Naive thymus-derived CD4-positive, alpha-beta T cell (primary cell): Measurements from ENCODE around the gene ZNF500. TPM values are rescaled to one million over a fixed set of nuclear protein-coding genes. Genes with fewer than 3 reads are reported as not detected.
A peak's percentile ranks its signal among the peaks of the same experiment; 100 is the strongest.
"Not testable (repeated sequence)": the region's sequence is repeated elsewhere in the genome, so short reads cannot be mapped to it uniquely, and the experiment has no call there.

Experiments
- ATAC-seq: fragments of 150-1000 bp; cut with Tn5 transposase; 2 replicates; pipeline ENCODE4 v1.10.0; 2021; ENCODE audit warnings: mild to moderate bottlenecking, moderate library complexity
- CTCF ChIA-PET: fragments of 350-600 bp; sonication (Branson Sonifier 250); formaldehyde crosslinking; loops from one replicate; lab custom pipeline; 2021; ENCODE audit warnings: antibody characterized with exemption; lab: Charles Lee
- POLR2A ChIA-PET: fragments of 350-600 bp; sonication (Branson Sonifier 250); formaldehyde crosslinking; loops from one replicate; lab custom pipeline; 2021; ENCODE audit warnings: antibody characterized with exemption, inconsistent platforms; lab: Charles Lee
- DNase-seq, 9 donors: peaks; one replicate each; pipeline versions ENCODE4 v3.0.0 to v3.0.0-alpha.2; 2020 to 2022; ENCODE audit warnings: mixed read lengths in 1 of 9
- H3K27ac ChIP-seq: one replicate; pipeline ENCODE4 v1.7.0; 2013; ENCODE audit warnings: mild to moderate bottlenecking, low read depth, low read length, moderate library complexity
- H3K27me3 ChIP-seq, 2 donors: one replicate each; pipeline ENCODE4 v1.7.0; 2013; ENCODE audit warnings: low read length in 2 of 2, mild to moderate bottlenecking in 2 of 2, moderate library complexity in 2 of 2; ENCODE audit not compliant: control insufficient read depth in 2 of 2, insufficient read depth in 2 of 2
- H3K36me3 ChIP-seq, 3 experiments: 1 replicate in 2 of 3; 2 replicates in 1 of 3; pipeline ENCODE4 v1.7.0; 2013; ENCODE audit warnings: low read length in 3 of 3, mild to moderate bottlenecking in 3 of 3, moderate library complexity in 1 of 3; ENCODE audit not compliant: insufficient read depth in 3 of 3, control insufficient read depth in 2 of 3
- H3K4me1 ChIP-seq, 2 donors: one replicate each; pipeline ENCODE4 v1.7.0; 2013; ENCODE audit warnings: low read length in 2 of 2, mild to moderate bottlenecking in 2 of 2, moderate library complexity in 1 of 2; ENCODE audit not compliant: control insufficient read depth in 2 of 2, insufficient read depth in 2 of 2
- H3K4me3 ChIP-seq: 2 replicates; pipeline ENCODE4 v1.7.0; 2013; ENCODE audit warnings: mild to moderate bottlenecking, low read length
- H3K9me3 ChIP-seq, 3 experiments: 1 replicate in 2 of 3; 2 replicates in 1 of 3; pipeline ENCODE4 v1.7.0; 2013; ENCODE audit warnings: low read length in 3 of 3; ENCODE audit not compliant: control insufficient read depth in 2 of 3
- H3K27ac Mint-ChIP-seq, 9 donors: one replicate each; pipeline ENCODE4 v1.8.0; 2020 to 2022; ENCODE audit warnings: mixed read lengths in 9 of 9, mild to moderate bottlenecking in 8 of 9, moderate library complexity in 5 of 9, inconsistent platforms in 2 of 9
- H3K27me3 Mint-ChIP-seq, 5 donors: one replicate each; pipeline ENCODE4 v1.8.0; 2021 to 2022; ENCODE audit warnings: mixed read lengths in 5 of 5, mild to moderate bottlenecking in 1 of 5
- H3K36me3 Mint-ChIP-seq, 5 donors: one replicate each; pipeline ENCODE4 v1.8.0; 2020 to 2022; ENCODE audit warnings: mixed read lengths in 5 of 5, mild to moderate bottlenecking in 3 of 5, inconsistent platforms in 1 of 5
- H3K4me1 Mint-ChIP-seq, 7 donors: one replicate each; pipeline ENCODE4 v1.8.0; 2020 to 2022; ENCODE audit warnings: mixed read lengths in 7 of 7, mild to moderate bottlenecking in 3 of 7, inconsistent platforms in 1 of 7
- H3K4me3 Mint-ChIP-seq, 10 donors: one replicate each; pipeline ENCODE4 v1.8.0; 2020 to 2022; ENCODE audit warnings: mild to moderate bottlenecking in 10 of 10, mixed read lengths in 10 of 10, moderate library complexity in 6 of 10, inconsistent platforms in 2 of 10
- H3K9me3 Mint-ChIP-seq, 11 donors: one replicate each; pipeline ENCODE4 v1.8.0; 2020 to 2022; ENCODE audit warnings: mixed read lengths in 11 of 11, mild to moderate bottlenecking in 4 of 11, inconsistent platforms in 1 of 11, moderate library complexity in 1 of 11
- intact Hi-C, 2 donors: fragments of 100-400 bp; cut with micrococcal nuclease; formaldehyde crosslinking; loops; one replicate each; pipeline ENCODE4 v1.15.1; 2023
- polyA plus RNA-seq, 2 donors: library from polyadenylated mRNA; unstranded; fragments of 300-500 nt; fragmentation: Illumina TruSeq; gene quantifications; one replicate each; pipeline ENCODE4 v1.2.3, GENCODE V29; 2021
- total RNA-seq, 6 experiments: library from RNA in 5 of 6; stranded (reverse) in 5 of 6; gene quantifications; 1 replicate in 5 of 6; 2 replicates in 1 of 6; pipeline ENCODE4 v1.2.3 and lab custom pipeline; 2021 to 2026

Gene ZNF500
- total and polyA plus RNA-seq, 7 experiments from 2014 or later = 11.0 to 43.0 (median 24.7) TPM

DNA sequence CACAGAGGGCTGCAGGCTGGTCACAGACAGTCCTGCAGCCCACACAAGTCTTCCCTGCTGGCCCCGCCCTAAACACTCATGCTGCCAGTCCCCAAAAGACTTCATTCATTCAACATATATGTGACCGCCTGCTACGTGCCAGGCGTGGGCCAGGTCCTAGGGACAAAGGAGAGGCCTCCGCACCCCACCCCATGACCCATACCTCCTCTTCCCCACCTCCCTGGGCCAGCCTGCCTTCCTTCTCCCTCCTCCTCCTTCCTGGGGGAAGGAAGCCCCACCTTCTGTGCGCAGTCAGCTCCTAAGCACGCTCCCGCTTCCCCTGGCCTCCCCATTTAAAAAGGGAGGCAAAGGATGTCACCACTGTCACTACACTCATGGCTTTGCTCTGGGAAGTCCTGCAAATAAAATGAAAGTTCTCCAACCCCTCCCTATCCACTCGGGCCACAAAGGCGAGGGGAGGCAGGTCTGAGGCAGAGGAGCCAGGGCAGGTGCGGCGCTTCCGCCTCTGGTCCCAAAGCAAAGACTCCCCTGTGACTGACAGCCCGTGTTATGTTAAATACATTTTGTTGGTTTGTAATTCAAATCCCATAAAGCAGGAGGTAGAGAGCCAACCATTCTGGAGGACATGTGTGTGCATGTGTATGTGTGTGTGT is 23.6 kb downstream of the ZNF500 start:
- H3K9me3 ChIP-seq = no peaks in the 10 kb centered on the region
- H3K27me3 ChIP-seq = no peaks in the 10 kb centered on the region
- Mint-ChIP-seq H3K27ac (peak overlapping the region in 6 of 9 donors; percentile 34 to 79 (median 47)), H3K27me3 (no peaks in the 10 kb centered on the region), H3K4me1 (peaks cover 13 to 39% (median 16%) of the 10 kb centered on the region in 7 donors), H3K9me3 (no peaks in the 10 kb centered on the region), H3K4me3 (peak overlapping the region; percentile 37 to 83 (median 73)), H3K36me3 (no peaks in the 10 kb centered on the region)
- H3K27ac ChIP-seq = no peak overlapping the region
- H3K4me3 ChIP-seq = no peak overlapping the region
- peaks cover 0 to 11% of the 10 kb centered on the region in 2 donors for H3K4me1 ChIP-seq
- intact Hi-C loops = no loop called here
- DNase-seq (no peak), ATAC-seq (no peak)
- CTCF ChIA-PET = no interaction called here
- POLR2A ChIA-PET = interaction anchor here (0.7 kb wide), 1 partner anchor 9 kb away, joined by 5 read pairs; the partner anchor contains the start of gene DNAAF8
- H3K36me3 ChIP-seq = no peaks in the 10 kb centered on the region

DNA sequence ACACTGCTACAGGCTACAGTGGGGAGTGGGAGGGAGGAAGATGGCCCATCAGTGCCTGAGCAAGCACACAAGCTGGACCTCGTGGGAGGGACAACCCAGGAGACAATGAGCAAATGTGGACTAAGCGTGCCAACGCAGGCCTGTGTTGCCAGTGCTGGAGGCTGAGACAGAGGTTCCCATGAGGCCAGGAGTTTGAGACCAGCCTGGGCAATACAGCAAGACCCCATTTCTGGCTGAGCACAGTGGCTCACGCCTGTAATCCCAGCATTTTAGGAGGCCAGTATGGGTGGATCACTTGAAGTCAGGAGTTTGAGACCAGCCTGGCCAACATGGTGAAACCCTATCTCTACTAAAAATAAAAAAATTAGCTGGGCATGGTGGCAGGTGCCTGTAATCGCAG is 28.6 kb downstream of the ZNF500 start:
- H3K4me1 ChIP-seq, ATAC-seq, H3K27ac ChIP-seq, DNase-seq, H3K4me3 ChIP-seq, H3K36me3 Mint-ChIP-seq, H3K9me3 Mint-ChIP-seq, H3K4me3 Mint-ChIP-seq, H3K27me3 Mint-ChIP-seq, CTCF ChIA-PET, H3K27me3 ChIP-seq, H3K36me3 ChIP-seq, H3K9me3 ChIP-seq: not testable (repeated sequence)
- peak overlapping the region in 1 of 9 donors; percentile 52 for H3K27ac Mint-ChIP-seq
- H3K4me1 Mint-ChIP-seq = peaks cover 9 to 21% (median 13%) of the 10 kb centered on the region in 7 donors
- POLR2A ChIA-PET = interaction anchor here (0.6 kb wide), 1 partner anchor 550 kb away, joined by 4 read pairs; no protein-coding TSS in a partner anchor
- intact Hi-C loops = loop anchor here in 1 of 2 donors (10.0 kb wide), 2 partner anchors 384 to 464 kb away; partner anchors contain the start of genes PAM16 and TFAP4

DNA sequence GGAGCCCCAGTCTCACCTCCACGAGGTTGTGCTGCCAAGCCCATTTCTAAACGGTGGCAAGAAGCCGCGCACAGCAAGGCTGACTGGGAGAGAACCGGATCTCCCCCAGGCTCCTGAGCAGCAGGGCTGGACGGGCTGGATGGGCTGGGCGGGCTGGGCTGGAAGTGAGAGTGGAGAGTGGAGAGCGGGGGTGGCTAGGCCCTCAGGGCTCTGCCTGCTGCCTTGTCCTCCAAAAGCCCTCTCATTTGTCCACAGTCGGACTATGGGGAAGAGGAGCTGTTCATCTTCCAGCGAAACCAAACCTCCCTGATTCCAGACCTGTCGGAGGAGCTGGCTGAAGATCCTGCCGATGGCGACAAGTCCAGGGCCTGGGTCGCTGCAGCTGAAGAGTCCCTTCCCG is 29.4 kb downstream of the ZNF500 start:
- ChIA-PET CTCF (no interaction called here), POLR2A (interaction anchor here (0.7 kb wide), 1 partner anchor 20 kb away, joined by 5 read pairs; no protein-coding TSS in a partner anchor)
- Mint-ChIP-seq H3K4me1 (peaks cover 9 to 21% (median 18%) of the 10 kb centered on the region in 7 donors), H3K36me3 (peaks cover 0 to 3% (median 0%) of the 10 kb centered on the region in 5 donors), H3K27me3 (peaks cover 0 to 3% (median 0%) of the 10 kb centered on the region in 5 donors), H3K27ac (no peak overlapping the region), H3K9me3 (no peaks in the 10 kb centered on the region), H3K4me3 (no peak overlapping the region)
- H3K4me3 ChIP-seq = no peak overlapping the region
- no peak for DNase-seq
- peaks cover 0 to 5% (median 0%) of the 10 kb centered on the region in 3 experiments for H3K36me3 ChIP-seq
- no peak for ATAC-seq
- intact Hi-C loops = loop anchor here in 1 of 2 donors (10.0 kb wide), 2 partner anchors 383 to 463 kb away; partner anchors contain the start of genes PAM16 and TFAP4
- no peaks in the 10 kb centered on the region for H3K9me3 ChIP-seq
- H3K4me1 ChIP-seq = peaks cover 6 to 9% of the 10 kb centered on the region in 2 donors
- H3K27me3 ChIP-seq = no peaks in the 10 kb centered on the region
- H3K27ac ChIP-seq = no peak overlapping the region

DNA sequence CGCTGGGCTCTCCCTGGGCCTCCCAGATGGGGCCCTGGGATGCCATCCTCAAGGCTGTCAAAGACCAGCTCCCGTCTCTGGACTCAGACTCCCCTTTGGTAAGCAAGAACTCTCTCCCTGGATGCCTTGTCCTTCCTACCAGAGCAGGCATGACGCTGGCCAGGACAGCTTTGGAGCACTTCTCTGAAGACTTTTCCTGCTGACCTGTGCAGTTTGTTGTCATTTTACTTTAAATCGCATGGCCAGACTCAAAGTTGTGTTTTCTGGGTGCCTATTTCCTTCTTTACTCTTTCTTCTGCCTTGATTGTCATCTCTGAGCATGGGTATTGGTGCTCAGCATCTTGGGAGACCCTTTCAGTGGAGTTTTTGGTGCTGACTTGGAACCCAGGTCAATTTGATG is 30.4 kb downstream of the ZNF500 start:
- peak overlapping the region in 1 of 9 donors; percentile 65 for H3K27ac Mint-ChIP-seq
- POLR2A ChIA-PET = interaction anchor here (2.4 kb wide), 1 partner anchor 112 kb away, joined by 7 read pairs; the partner anchor contains the start of gene MGRN1
- DNase-seq = no peak

DNA sequence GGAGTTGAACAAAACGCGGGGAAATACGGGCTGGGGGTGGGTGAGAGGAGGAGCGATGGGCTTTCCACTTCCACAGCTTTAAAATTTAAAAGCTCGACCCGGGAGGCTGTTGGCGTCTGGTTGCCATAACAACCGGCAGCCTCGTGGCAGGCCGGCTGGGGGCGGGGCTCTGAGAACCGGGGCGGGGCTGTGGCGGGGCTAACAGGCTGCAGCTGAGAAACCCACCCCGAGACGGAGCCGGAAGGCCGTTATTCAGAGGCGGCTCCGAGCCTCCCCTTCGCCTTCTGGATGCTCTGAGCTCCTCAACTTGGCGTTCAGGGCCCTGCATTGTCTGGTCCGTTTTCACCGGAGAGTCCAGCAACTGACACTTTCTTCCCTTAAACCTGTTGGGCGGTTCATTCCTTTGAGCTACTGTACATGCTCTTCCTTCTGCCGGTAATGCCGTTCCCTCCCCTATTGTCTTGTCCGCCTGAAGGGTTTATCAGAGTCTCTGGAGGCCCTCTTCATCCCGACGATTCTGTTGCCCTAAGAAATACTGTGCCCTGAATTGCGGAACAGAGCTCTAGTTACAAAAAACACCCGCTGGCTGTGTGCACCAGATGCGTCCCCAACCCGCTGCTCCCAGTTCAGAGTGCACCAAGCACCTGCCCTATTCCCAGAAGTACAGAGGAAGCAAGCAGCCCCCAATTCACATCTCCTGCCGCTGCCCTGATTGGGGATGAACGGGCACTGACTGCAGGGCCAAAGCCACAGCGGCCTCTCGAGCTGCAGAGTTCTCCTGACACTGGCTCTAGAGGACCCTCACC is 32.0 kb downstream of the ZNF500 start:
- Mint-ChIP-seq H3K27me3 (peaks cover 0 to 3% (median 0%) of the 10 kb centered on the region in 5 donors), H3K4me3 (peak overlapping the region; percentile 84 to 96 (median 92)), H3K4me1 (peaks cover 9 to 32% (median 20%) of the 10 kb centered on the region in 7 donors), H3K36me3 (peaks cover 0 to 6% (median 3%) of the 10 kb centered on the region in 5 donors), H3K9me3 (no peaks in the 10 kb centered on the region), H3K27ac (peak overlapping the region; percentile 73 to 92 (median 90))
- no peaks in the 10 kb centered on the region for H3K9me3 ChIP-seq
- CTCF ChIA-PET = interaction anchor here (0.6 to 1.7 kb wide), 7 partner anchors 32 to 1315 kb away, joined by 3 to 8 read pairs (median 3); partner anchors contain the start of genes MGRN1, ROGDI and ZNF500
- POLR2A ChIA-PET = interaction anchor here (0.7 to 2.9 kb wide), 22 partner anchors 9 to 319 kb away, joined by 3 to 41 read pairs (median 4); partner anchors contain the start of genes CORO7, GLYR1, MGRN1 and NAGPA
- H3K36me3 ChIP-seq = peaks cover 0 to 10% (median 0%) of the 10 kb centered on the region in 3 experiments
- H3K4me3 ChIP-seq = peak overlapping the region; percentile 98
- DNase-seq (peak; percentile 86 to 95 (median 92)), ATAC-seq (peak; percentile 86)
- no peaks in the 10 kb centered on the region for H3K27me3 ChIP-seq
- intact Hi-C loops = loop anchor here (1.0 to 10.0 kb wide), 13 partner anchors 32 to 460 kb away; partner anchors contain the start of genes GLYR1 (in 2 of the 2), NUDT16L1 (in 2 of the 2), ROGDI (in 2 of the 2) and UBN1 (in 2 of the 2)
- H3K4me1 ChIP-seq = peaks cover 6 to 9% of the 10 kb centered on the region in 2 donors
- peak overlapping the region; percentile 79 for H3K27ac ChIP-seq

More for the DNA sequence above, 30.4 kb downstream of the ZNF500 start:
- no peaks in the 10 kb centered on the region for H3K9me3 Mint-ChIP-seq
- peaks cover 6 to 9% of the 10 kb centered on the region in 2 donors for H3K4me1 ChIP-seq
- H3K36me3 ChIP-seq = peaks cover 0 to 5% (median 0%) of the 10 kb centered on the region in 3 experiments
- peak overlapping the region in 2 of 10 donors; percentile 36 to 63 for H3K4me3 Mint-ChIP-seq
- no peaks in the 10 kb centered on the region for H3K9me3 ChIP-seq
- intact Hi-C loops = loop anchor here in 1 of 2 donors (10.0 kb wide), 2 partner anchors 382 to 462 kb away; partner anchors contain the start of genes PAM16 and TFAP4
- no peaks in the 10 kb centered on the region for H3K27me3 ChIP-seq
- no peak overlapping the region for H3K27ac ChIP-seq
- H3K27me3 Mint-ChIP-seq = peaks cover 0 to 3% (median 0%) of the 10 kb centered on the region in 5 donors
- H3K4me1 Mint-ChIP-seq = peaks cover 9 to 28% (median 19%) of the 10 kb centered on the region in 7 donors
- ATAC-seq = no peak
- H3K36me3 Mint-ChIP-seq = peaks cover 0 to 3% (median 0%) of the 10 kb centered on the region in 5 donors
- H3K4me3 ChIP-seq = no peak overlapping the region
- CTCF ChIA-PET = no interaction called here
